ENCODE measurements around the gene TRIM71.

DNA sequence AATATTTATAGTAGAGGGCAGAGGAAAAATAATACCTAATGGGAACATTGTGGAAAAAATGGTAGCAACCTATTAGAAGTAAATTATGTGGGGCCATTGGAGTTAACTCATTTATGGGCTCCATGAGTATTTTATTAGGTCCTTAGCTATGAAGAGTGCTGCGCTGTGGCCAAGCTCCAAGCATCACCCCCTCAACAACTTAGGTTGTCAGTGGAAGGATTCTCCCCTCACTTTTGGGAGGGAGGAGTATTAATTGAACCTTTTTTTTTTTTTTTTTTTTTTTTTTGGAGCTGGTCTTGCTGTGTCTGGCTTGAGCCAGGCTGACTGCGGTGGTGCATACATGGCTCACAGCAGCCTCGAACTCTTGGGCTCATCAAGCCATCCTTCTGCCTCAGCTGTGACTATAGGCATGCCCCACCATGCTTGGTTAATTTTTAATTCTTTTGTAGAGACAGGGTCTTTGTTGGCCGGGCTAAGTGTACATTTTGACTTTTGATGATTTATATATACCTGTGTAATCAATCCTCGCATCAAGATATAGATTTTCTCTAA lies 45.2 kb downstream of the TRIM71 start:
- TF ChIP-seq FEZF1 (tag by site-specific recombination; IDR thresholded peaks at IDR 0.05) (no peak), ZNF48 (tag by site-specific recombination; IDR thresholded peaks at IDR 0.05) (no peak), ZNF768 (tag by site-specific recombination; IDR thresholded peaks at IDR 0.05) (no peak), ZNF747 (tag by site-specific recombination; IDR thresholded peaks at IDR 0.05) (no peak), ZNF529 (tag by site-specific recombination; IDR thresholded peaks at IDR 0.05; ENCODE audit: insufficient replicate concordance) (no peak), ZBTB26 (tag by site-specific recombination; optimal IDR thresholded peaks at IDR 0.05) (no peak)
- TF ChIP-seq, protein P1, sequence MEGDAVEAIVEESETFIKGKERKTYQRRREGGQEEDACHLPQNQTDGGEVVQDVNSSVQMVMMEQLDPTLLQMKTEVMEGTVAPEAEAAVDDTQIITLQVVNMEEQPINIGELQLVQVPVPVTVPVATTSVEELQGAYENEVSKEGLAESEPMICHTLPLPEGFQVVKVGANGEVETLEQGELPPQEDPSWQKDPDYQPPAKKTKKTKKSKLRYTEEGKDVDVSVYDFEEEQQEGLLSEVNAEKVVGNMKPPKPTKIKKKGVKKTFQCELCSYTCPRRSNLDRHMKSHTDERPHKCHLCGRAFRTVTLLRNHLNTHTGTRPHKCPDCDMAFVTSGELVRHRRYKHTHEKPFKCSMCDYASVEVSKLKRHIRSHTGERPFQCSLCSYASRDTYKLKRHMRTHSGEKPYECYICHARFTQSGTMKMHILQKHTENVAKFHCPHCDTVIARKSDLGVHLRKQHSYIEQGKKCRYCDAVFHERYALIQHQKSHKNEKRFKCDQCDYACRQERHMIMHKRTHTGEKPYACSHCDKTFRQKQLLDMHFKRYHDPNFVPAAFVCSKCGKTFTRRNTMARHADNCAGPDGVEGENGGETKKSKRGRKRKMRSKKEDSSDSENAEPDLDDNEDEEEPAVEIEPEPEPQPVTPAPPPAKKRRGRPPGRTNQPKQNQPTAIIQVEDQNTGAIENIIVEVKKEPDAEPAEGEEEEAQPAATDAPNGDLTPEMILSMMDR (tag by site-specific recombination; IDR thresholded peaks at IDR 0.05), result no peak
